Activated T-helper 2 cell treated with anti-CD3 and anti-CD28 coated beads, Interferon-gamma antibody, Interleukin-2, Interleukin-4, amounts not matched to agents 10 μg/mL and 5 μg/mL and 100 μg/mL, durations not matched to agents 14 hours and 24 hours and 36 hours (primary cell): ENCODE results near the gene NAPA. TPM values are rescaled to one million over a fixed set of nuclear protein-coding genes. Genes with fewer than 3 reads are reported as not detected.

Source experiments
- DNase-seq: peaks from one replicate; pipeline ENCODE4 v3.0.0; 2021; ENCODE audit warnings: low spot score
- H3K27ac Mint-ChIP-seq: one replicate; pipeline ENCODE4 v1.8.0; 2021; ENCODE audit warnings: mixed read lengths
- H3K27me3 Mint-ChIP-seq: one replicate; pipeline ENCODE4 v1.8.0; 2021; ENCODE audit warnings: low read depth, mixed read lengths
- H3K36me3 Mint-ChIP-seq: one replicate; pipeline ENCODE4 v1.8.0; 2021; ENCODE audit warnings: low read depth, mixed read lengths
- H3K4me1 Mint-ChIP-seq: one replicate; pipeline ENCODE4 v1.8.0; 2021; ENCODE audit warnings: low read depth, mixed read lengths
- H3K4me3 Mint-ChIP-seq: one replicate; pipeline ENCODE4 v1.8.0; 2021; ENCODE audit warnings: low read depth, mild to moderate bottlenecking, moderate library complexity, mixed read lengths
- H3K9me3 Mint-ChIP-seq: one replicate; pipeline ENCODE4 v1.8.0; 2021; ENCODE audit warnings: mixed read lengths
- intact Hi-C: fragments of 100-400 bp; cut with micrococcal nuclease; formaldehyde crosslinking; loops from one replicate; pipeline ENCODE4 v1.15.1; 2023
- total RNA-seq: library from RNA; stranded (reverse); gene quantifications from 2 replicates; pipeline ENCODE4 v1.2.3, GENCODE V29; 2022

The NAPA gene
- total RNA-seq, 1 donor from 2014 or later = 56.9 TPM

DNA sequence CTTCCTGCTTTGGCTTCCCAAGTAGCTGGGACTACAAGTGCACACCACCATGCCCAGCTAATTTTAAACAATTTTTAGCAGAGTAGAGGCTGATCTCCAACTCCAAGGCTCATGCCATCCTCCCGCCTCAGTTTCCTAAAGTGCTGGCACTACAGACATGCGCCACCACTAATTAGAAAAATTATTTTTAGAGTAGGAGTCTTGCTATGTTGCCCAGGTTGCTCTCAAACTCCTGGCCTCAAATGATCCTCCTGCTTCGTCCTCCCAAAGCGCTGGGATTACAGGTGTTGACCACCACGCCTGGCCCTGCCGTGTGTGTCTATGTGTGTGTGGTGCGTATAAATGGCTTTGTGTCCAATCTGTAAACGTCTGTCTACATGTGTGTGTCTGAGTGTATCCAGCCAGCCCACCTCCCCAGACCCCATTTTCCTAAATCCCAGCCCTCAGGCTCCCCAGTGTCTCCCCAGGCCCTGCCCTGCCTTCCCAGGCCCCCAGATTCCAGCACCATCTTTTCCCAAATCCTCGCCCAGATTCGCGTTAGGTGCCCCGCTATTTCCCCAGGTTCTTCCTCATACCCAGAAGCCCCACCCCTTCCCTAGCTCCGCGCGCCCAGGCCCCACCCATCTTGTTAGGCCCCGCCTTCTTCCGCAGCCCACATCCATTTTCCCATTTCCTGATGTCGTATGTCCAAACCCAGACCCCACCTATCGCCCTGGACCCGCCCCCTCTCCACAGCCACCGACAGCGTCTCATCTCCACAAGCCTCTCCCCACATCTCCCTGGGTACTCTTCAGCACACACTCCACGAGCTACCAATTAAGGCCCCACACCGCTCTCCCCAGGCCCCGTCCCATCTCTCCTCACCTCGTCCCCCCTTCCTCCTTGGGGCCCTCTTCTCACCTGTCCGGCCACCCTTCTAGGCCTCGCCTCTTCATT, 68.1 kb downstream of the NAPA start:
- Mint-ChIP-seq H3K36me3 (no peaks in the 10 kb centered on the region), H3K4me1 (peaks cover 37% of the 10 kb centered on the region), H3K9me3 (no peaks in the 10 kb centered on the region), H3K27ac (no peak overlapping the region), H3K4me3 (peak overlapping the region; percentile 49), H3K27me3 (peaks cover 62% of the 10 kb centered on the region)
- intact Hi-C loops = no loop called here
- peak; percentile 28 for DNase-seq

DNA sequence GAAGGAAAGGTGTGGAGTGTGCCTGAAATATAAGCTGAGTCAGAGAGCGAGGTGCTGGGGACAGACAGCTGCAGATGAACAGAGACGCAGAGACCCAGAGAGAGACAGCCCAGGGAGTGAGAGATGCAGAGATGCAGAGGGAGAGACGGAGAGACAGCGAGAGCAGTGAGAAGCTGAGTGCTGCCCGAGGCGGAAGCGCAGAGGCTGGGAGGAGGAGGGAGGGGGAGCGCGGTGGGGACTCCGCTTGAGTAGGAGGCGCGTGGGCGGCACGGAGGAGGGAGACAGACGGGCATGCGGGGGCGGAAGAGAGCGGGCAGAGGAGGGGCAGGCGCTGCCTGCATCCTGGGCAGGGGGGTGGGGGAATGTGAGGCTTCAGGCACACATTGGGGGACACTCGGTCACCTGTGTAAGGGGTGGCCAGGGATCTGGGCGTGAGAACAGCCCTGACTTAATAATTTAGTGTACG, 68.9 kb downstream of the NAPA start:
- Mint-ChIP-seq H3K27me3 (peaks cover 62% of the 10 kb centered on the region), H3K36me3 (no peaks in the 10 kb centered on the region), H3K4me1 (peaks cover 37% of the 10 kb centered on the region), H3K27ac (no peak overlapping the region), H3K9me3 (no peaks in the 10 kb centered on the region), H3K4me3 (peak overlapping the region; percentile 49)
- DNase-seq = peak; percentile 54
- intact Hi-C loops = no loop called here

DNA sequence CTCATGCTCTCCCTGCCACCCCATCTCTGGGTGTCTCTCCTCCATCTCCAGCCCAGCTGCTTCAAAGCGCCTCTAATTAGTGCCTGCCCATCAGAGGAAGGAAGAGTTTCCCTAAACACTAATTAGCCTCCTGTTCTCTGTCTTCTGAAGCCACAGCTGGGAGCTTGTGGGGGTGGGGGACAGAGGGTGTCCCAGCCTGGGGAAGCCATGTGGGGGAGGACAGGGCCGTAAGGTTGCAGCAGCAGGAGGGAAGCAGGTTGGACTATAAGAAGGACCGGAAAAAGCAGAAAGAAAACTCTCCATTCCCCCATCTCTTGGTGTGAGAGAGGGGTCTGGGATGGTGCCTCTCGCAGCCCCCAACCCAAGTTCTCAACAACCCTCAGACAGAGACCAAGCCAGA, 69.3 kb downstream of the NAPA start:
- intact Hi-C loops = no loop called here
- DNase-seq = no peak
- peaks cover 37% of the 10 kb centered on the region for H3K4me1 Mint-ChIP-seq
- no peaks in the 10 kb centered on the region for H3K9me3 Mint-ChIP-seq
- peaks cover 62% of the 10 kb centered on the region for H3K27me3 Mint-ChIP-seq
- H3K27ac Mint-ChIP-seq = no peak overlapping the region
- no peaks in the 10 kb centered on the region for H3K36me3 Mint-ChIP-seq
- H3K4me3 Mint-ChIP-seq = peak overlapping the region; percentile 49

GRCh38 chr19:47444388-47444821, 70.5 kb downstream of the NAPA start:
- peak; percentile 30 for DNase-seq

GRCh38 chr19:47443331-47443730, 71.5 kb downstream of the NAPA start:
- peaks cover 57% of the 10 kb centered on the region for H3K27me3 Mint-ChIP-seq
- no peaks in the 10 kb centered on the region for H3K36me3 Mint-ChIP-seq
- H3K27ac Mint-ChIP-seq = no peak overlapping the region
- no peak for DNase-seq
- intact Hi-C loops = no loop called here
- peaks cover 37% of the 10 kb centered on the region for H3K4me1 Mint-ChIP-seq
- no peaks in the 10 kb centered on the region for H3K9me3 Mint-ChIP-seq
- no peak overlapping the region for H3K4me3 Mint-ChIP-seq

More at GRCh38 chr19:47444388-47444821, 70.5 kb downstream of the NAPA start:
- Mint-ChIP-seq H3K27ac (no peak overlapping the region), H3K36me3 (no peaks in the 10 kb centered on the region), H3K9me3 (no peaks in the 10 kb centered on the region), H3K27me3 (peaks cover 59% of the 10 kb centered on the region), H3K4me1 (peaks cover 37% of the 10 kb centered on the region), H3K4me3 (no peak overlapping the region)
- intact Hi-C loops = no loop called here

DNA sequence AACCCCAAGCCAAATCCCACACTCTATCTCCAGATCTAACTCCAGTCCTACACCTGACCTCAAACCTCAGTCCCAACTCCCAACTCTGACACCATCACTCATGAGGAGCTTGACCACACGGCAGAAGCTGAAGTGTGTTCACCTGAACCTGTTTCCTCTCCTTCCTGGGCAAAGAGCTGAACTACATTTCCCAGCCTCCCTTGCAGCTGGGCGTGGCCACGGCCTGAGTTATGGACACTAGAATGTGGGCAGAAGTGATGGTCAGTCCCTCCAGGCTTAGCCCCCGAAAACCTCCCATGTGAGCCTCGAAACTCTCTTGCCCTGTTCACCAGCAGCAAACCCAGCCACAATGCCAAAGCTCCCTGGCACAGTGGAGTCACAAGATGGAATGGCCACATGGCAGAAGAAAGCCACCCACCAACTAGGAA, 76.1 kb downstream of the NAPA start:
- Mint-ChIP-seq H3K4me1 (peaks cover 23% of the 10 kb centered on the region), H3K27ac (no peak overlapping the region), H3K36me3 (no peaks in the 10 kb centered on the region), H3K27me3 (peaks cover 29% of the 10 kb centered on the region), H3K4me3 (no peak overlapping the region), H3K9me3 (no peaks in the 10 kb centered on the region)
- no peak for DNase-seq
- intact Hi-C loops = loop anchor here (5.0 kb wide), 1 partner anchor 43 kb away; the partner anchor contains the start of gene KPTN

Other genes with a start within 250 kb of the NAPA start
- 9.3 and 12.7 TPM in 2 replicates for gene INAFM1, start 240.2 kb downstream of the NAPA start, total RNA-seq
- 1.1 and 1.2 TPM in 2 replicates for gene C5AR1, start 205.2 kb downstream of the NAPA start, total RNA-seq
- not detected in 2 replicates for gene C5AR2, start 182.9 kb downstream of the NAPA start, total RNA-seq
- gene DHX34, start 165.7 kb downstream of the NAPA start, total RNA-seq = 23.2 TPM in 2 replicates
- gene MEIS3, start 95.5 kb downstream of the NAPA start, total RNA-seq = 0.16 TPM in 1 of 2 replicates, not detected in the other
- gene SLC8A2, start 43.2 kb downstream of the NAPA start, total RNA-seq = not detected in 2 replicates
- gene KPTN, start 30.8 kb downstream of the NAPA start, total RNA-seq = 9.6 and 11.3 TPM in 2 replicates
- 0.09 and 0.46 TPM in 2 replicates for gene ZNF541, start 58.1 kb upstream of the NAPA start, total RNA-seq
- gene BICRA, start 94.1 kb upstream of the NAPA start, total RNA-seq = 12.0 and 12.2 TPM in 2 replicates
- gene EHD2, start 198.4 kb upstream of the NAPA start, total RNA-seq = 1.4 TPM in 2 replicates
- gene NOP53, start 230.5 kb upstream of the NAPA start, total RNA-seq = 266 and 269 TPM in 2 replicates